Measurements from ENCODE around the gene IDUA.

IDUA gene

GRCh38 chr4:955931-956381 is 30.9 kb upstream of the IDUA start:
- POLR2A ChIA-PET = no interaction called here
- DNase-seq (ENCODE audit: low read depth, low spot score) = no peak
- no peak for TF ChIP-seq CTCF (IDR thresholded peaks at IDR 0.05; ENCODE audit: insufficient read depth, low read length, missing control alignments)
- no peak overlapping the region for H3K4me3 ChIP-seq (ENCODE audit: low read depth, low read length)
- CTCF ChIA-PET = no interaction called here

- no peak for DNase-seq (ENCODE audit: low read depth, low spot score)
- no peak overlapping the region for H3K4me3 ChIP-seq (ENCODE audit: low read depth, low read length)
- CTCF ChIA-PET = no interaction called here
- TF ChIP-seq CTCF (IDR thresholded peaks at IDR 0.05; ENCODE audit: insufficient read depth, low read length, missing control alignments) = no peak
- POLR2A ChIA-PET = no interaction called here
Measured at GRCh38 chr4:956531-957230, 30.2 kb upstream of the IDUA start.

- POLR2A ChIA-PET = interaction anchor here (0.6 kb wide), 1 partner anchor 18 kb away, joined by 3 read pairs; no protein-coding TSS in a partner anchor
- no peak overlapping the region for H3K4me3 ChIP-seq (ENCODE audit: low read depth, low read length)
- CTCF ChIA-PET = no interaction called here
- TF ChIP-seq CTCF (IDR thresholded peaks at IDR 0.05; ENCODE audit: insufficient read depth, low read length, missing control alignments) = no peak
- no peak for DNase-seq (ENCODE audit: low read depth, low spot score)
Measured at GRCh38 chr4:957231-957580, 29.6 kb upstream of the IDUA start.

- H3K4me3 ChIP-seq (ENCODE audit: low read depth, low read length) = no peak overlapping the region
- CTCF ChIA-PET = no interaction called here
- POLR2A ChIA-PET = interaction anchor here (0.6 to 1.2 kb wide), 2 partner anchors 17 to 25 kb away, joined by 3 read pairs; partner anchors contain the start of genes GAK and TMEM175
- no peak for DNase-seq (ENCODE audit: low read depth, low spot score)
- TF ChIP-seq CTCF (IDR thresholded peaks at IDR 0.05; ENCODE audit: insufficient read depth, low read length, missing control alignments) = no peak
Measured at GRCh38 chr4:957581-958313, 29.1 kb upstream of the IDUA start.

GRCh38 chr4:958314-958665 is 28.6 kb upstream of the IDUA start:
- TF ChIP-seq CTCF (IDR thresholded peaks at IDR 0.05; ENCODE audit: insufficient read depth, low read length, missing control alignments) = no peak
- no peak for DNase-seq (ENCODE audit: low read depth, low spot score)
- ChIA-PET CTCF (no interaction called here), POLR2A (interaction anchor here (1.2 kb wide), 1 partner anchor 26 kb away, joined by 3 read pairs; the partner anchor contains the start of genes GAK and TMEM175)
- no peak overlapping the region for H3K4me3 ChIP-seq (ENCODE audit: low read depth, low read length)

GRCh38 chr4:958696-959337 is 28.0 kb upstream of the IDUA start:
- CTCF ChIA-PET = no interaction called here
- no peak overlapping the region for H3K4me3 ChIP-seq (ENCODE audit: low read depth, low read length)
- POLR2A ChIA-PET = interaction anchor here (1.2 kb wide), 1 partner anchor 27 kb away, joined by 3 read pairs; the partner anchor contains the start of genes GAK and TMEM175
- DNase-seq (ENCODE audit: low read depth, low spot score) = no peak
- TF ChIP-seq CTCF (IDR thresholded peaks at IDR 0.05; ENCODE audit: insufficient read depth, low read length, missing control alignments) = no peak
